ENCODE measurements around the gene TWNK. TPM values are rescaled to one million over a fixed set of nuclear protein-coding genes. Genes with fewer than 3 reads are reported as not detected.

TWNK gene
- total RNA-seq, 4 donors from 2014 or later, result 8.2 to 19.8 (median 10.0) TPM

DNA sequence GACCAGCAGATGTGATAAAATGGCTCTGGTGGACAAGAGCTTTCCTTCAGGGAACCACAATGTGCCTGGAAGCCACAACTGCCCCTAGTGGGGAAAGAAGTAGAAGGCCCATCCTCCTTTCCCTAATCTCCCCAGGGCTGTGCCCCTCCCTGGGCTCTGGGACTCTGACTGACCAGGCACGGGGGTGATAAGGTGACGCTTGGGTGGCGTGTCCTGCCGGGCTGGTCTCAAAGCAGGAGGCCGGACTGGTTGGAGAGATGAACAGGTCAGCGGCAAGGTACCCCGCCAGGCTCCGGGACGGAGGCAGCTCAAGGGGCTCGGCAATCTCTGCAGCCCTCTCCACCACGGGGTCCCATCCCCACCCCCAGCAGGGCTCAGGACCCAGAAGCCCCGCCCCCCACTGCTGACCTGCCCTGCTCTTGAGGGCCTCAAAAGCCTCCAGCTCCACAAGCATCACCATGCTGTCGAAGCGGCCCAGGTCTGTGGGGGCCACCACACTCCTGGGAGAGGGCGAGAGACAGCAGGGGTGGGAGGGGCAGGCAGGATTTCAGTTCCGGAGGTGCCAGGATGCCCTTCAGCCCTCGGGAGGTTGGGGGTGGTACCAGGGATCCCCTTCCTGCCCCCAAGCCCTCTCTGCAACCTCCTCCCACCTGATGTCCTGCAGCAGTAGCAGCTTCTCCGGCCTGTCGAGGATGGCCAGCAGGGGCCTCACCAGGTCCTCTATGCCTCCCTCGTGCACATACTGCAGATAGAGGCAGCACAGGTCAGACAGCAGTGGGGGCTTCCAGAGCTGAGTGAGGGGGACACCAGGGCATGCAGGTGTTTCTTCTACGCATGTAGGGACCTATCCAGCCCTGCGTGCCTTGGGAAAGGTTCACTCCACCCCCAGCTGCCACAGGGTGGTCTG lies 24.4 kb downstream of the TWNK start:
- intact Hi-C loops (cut with DNase I; ENCODE audit: low total_unique reads), result no loop called here
- peaks cover 0 to 7% of the 10 kb centered on the region in 2 donors for H3K36me3 ChIP-seq
- no peaks in the 10 kb centered on the region for H3K27me3 ChIP-seq
- DNase-seq (no peak), ATAC-seq (no peak)
- no peak overlapping the region for H3K4me3 ChIP-seq
- H3K27ac ChIP-seq, result peak overlapping the region in 3 of 4 donors; percentile 39 to 52 (median 50)
- TF ChIP-seq POLR2A (IDR thresholded peaks at IDR 0.05) (no peak), CTCF (IDR thresholded peaks at IDR 0.05 in 4 of 5, conservative IDR thresholded peaks at IDR 0.05 in 1 of 5) (no peak)
- no peaks in the 10 kb centered on the region for H3K9me3 ChIP-seq
- peaks cover 8 to 27% of the 10 kb centered on the region in 2 donors for H3K4me1 ChIP-seq
- in situ Hi-C loops (cut with MboI; ENCODE audit: low sequenced_read_pairs in 4 of 4), result no loop called here

- Histone ChIP-seq H3K27ac (peak overlapping the region; percentile 2 to 52 (median 44)), H3K4me1 (peaks cover 5 to 19% of the 10 kb centered on the region in 2 donors), H3K27me3 (no peaks in the 10 kb centered on the region), H3K9me3 (no peaks in the 10 kb centered on the region), H3K36me3 (no peaks in the 10 kb centered on the region), H3K4me3 (no peak overlapping the region)
- DNase-seq (peak; percentile 60 to 80), ATAC-seq (peak; percentile 86 to 91)
- in situ Hi-C loops (cut with MboI; ENCODE audit: low sequenced_read_pairs in 4 of 4) (no loop called here), intact Hi-C loops (cut with DNase I; ENCODE audit: low total_unique reads) (loop anchor here (1.0 kb wide), 1 partner anchor 14 kb away; no protein-coding TSS in a partner anchor)
- no peak for TF ChIP-seq POLR2A (IDR thresholded peaks at IDR 0.05)
- peak; percentile 61 to 91 (median 89) for TF ChIP-seq CTCF (IDR thresholded peaks at IDR 0.05 in 4 of 5, conservative IDR thresholded peaks at IDR 0.05 in 1 of 5)
These were observed 25.4 kb downstream of the TWNK start for GRCh38 chr10:101012525-101013364.

DNA sequence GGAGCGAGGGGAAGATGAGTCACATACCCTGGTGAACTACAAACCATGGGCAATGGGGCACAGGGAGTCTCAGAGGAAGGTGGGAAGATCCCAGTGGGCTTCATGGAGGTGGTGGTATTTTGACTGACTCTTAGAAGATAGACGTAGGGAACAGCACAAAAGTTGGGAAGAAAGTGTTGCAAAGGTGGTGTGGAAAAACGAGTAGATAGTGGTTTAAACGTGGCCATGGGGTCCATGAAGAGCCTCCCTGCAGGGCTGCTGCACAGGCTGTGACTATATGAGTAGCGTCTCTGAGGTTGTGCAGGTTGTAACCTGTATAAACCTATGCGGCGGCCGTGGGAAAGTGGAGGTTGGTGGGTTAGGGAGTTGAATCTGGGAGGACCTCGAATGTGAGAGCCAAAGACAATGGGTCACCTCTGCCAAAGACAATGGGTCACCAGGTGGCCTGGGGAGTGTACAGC lies 26.1 kb downstream of the TWNK start:
- no peak for DNase-seq
- Histone ChIP-seq H3K27ac (peak overlapping the region; percentile 2 to 52 (median 44)), H3K36me3 (no peaks in the 10 kb centered on the region), H3K4me3 (no peak overlapping the region), H3K4me1 (peaks cover 5 to 13% of the 10 kb centered on the region in 2 donors), H3K27me3 (no peaks in the 10 kb centered on the region), H3K9me3 (no peaks in the 10 kb centered on the region)
- no peak for ATAC-seq
- TF ChIP-seq POLR2A (IDR thresholded peaks at IDR 0.05) (no peak), CTCF (IDR thresholded peaks at IDR 0.05 in 4 of 5, conservative IDR thresholded peaks at IDR 0.05 in 1 of 5) (no peak)
- in situ Hi-C loops (cut with MboI; ENCODE audit: low sequenced_read_pairs in 4 of 4) (no loop called here), intact Hi-C loops (cut with DNase I; ENCODE audit: low total_unique reads) (loop anchor here (1.0 kb wide), 1 partner anchor 15 kb away; no protein-coding TSS in a partner anchor)

DNA sequence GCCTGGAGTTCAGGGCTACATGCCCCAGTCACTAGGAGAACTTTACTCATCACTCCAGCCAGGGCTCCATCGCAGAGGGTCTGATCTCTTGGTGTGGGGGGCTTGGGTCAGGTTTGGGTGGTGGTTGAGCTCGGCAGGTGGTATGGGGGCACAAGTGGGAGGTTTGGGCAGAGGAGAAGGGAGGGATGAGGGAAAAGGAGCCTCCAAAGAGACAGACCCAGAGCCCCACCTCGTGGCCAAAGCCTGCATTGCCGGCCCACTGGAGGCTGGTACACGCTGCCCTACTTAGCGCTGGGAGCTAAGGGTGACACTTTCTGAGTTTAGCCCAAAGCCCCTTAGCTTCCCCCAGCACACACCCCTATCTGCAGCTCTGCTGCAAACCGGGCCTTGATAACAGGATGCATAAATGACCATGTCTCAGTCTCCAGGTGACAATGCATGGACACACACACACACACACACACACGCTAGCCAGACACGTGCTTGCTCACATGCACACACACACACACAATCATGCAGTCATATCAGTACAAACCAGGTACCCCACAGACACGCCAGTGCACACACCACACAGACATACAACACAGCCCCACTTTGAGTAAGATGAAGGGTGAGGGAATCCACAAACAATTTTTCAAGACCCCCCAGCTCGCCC lies 27.0 kb downstream of the TWNK start:
- H3K4me3 ChIP-seq, result no peak overlapping the region
- peak; percentile 72 to 82 for ATAC-seq
- TF ChIP-seq POLR2A (IDR thresholded peaks at IDR 0.05) (no peak), CTCF (IDR thresholded peaks at IDR 0.05 in 4 of 5, conservative IDR thresholded peaks at IDR 0.05 in 1 of 5) (peak; percentile 91 to 96 (median 93))
- intact Hi-C loops (cut with DNase I; ENCODE audit: low total_unique reads), result loop anchor here (1.0 kb wide), 2 partner anchors 20 to 45 kb away; partner anchors contain the start of gene SEMA4G
- no peak overlapping the region for H3K27ac ChIP-seq
- H3K36me3 ChIP-seq, result no peaks in the 10 kb centered on the region
- peaks cover 5 to 13% of the 10 kb centered on the region in 2 donors for H3K4me1 ChIP-seq
- no peaks in the 10 kb centered on the region for H3K27me3 ChIP-seq
- peak; percentile 64 to 79 for DNase-seq
- in situ Hi-C loops (cut with MboI; ENCODE audit: low sequenced_read_pairs in 4 of 4), result no loop called here
- H3K9me3 ChIP-seq, result no peaks in the 10 kb centered on the region
